MCF 10A (cell line): ENCODE data around the gene GPAT2. TPM values are rescaled to one million over a fixed set of nuclear protein-coding genes. Genes with fewer than 3 reads are reported as not detected.
"Not testable (repeated sequence)": the region's sequence is repeated elsewhere in the genome, so short reads cannot be mapped to it uniquely, and the experiment has no call there.

Experiments used
- Bru-seq: library from RNA; stranded (reverse); fragments of 400-500 nt; gene quantifications from one replicate; lab custom pipeline; 2021; lab: Mats Ljungman, UMichigan
- BruChase-seq, 2 experiments: library from RNA; stranded (reverse); fragments of 400-500 nt; gene quantifications; one replicate each; lab custom pipeline; 2021; lab: Mats Ljungman, UMichigan
- BruUV-seq: library from RNA; stranded (reverse); fragments of 400-500 nt; replicated peaks from 2 replicates; lab custom pipeline; 2021; lab: Mats Ljungman, UMichigan
- CTCF ChIA-PET: fragments of 300-600 bp; sonication (Branson Sonifier 250); formaldehyde crosslinking; extraction: SDS; loops from one replicate; lab custom pipeline; 2021; ENCODE audit warnings: antibody characterized with exemption, inconsistent platforms; lab: Yijun Ruan, JAX
- POLR2A ChIA-PET: fragments of 300-600, 350-650 bp; sonication (Branson Sonifier 250); formaldehyde crosslinking; extraction: SDS; loops from one replicate; lab custom pipeline; 2020; ENCODE audit warnings: antibody characterized with exemption, inconsistent platforms; lab: Yijun Ruan, JAX
- DNase-seq: peaks from one replicate; pipeline ENCODE4 v3.0.0-alpha.2; 2018; ENCODE audit not compliant: unreplicated experiment
- H3K27ac Mint-ChIP-seq: one replicate; pipeline ENCODE4 v1.8.0; 2022; ENCODE audit warnings: mild to moderate bottlenecking, low read depth, mixed read lengths; ENCODE audit not compliant: unreplicated experiment
- H3K27me3 Mint-ChIP-seq: one replicate; pipeline ENCODE4 v1.8.0; 2022; ENCODE audit warnings: mixed read lengths; ENCODE audit not compliant: insufficient read depth, unreplicated experiment
- H3K36me3 Mint-ChIP-seq: one replicate; pipeline ENCODE4 v1.8.0; 2022; ENCODE audit warnings: mild to moderate bottlenecking, moderate library complexity, mixed read lengths; ENCODE audit not compliant: insufficient read depth, unreplicated experiment
- H3K4me1 Mint-ChIP-seq: one replicate; pipeline ENCODE4 v1.8.0; 2022; ENCODE audit warnings: mixed read lengths; ENCODE audit not compliant: insufficient read depth, unreplicated experiment
- H3K4me3 Mint-ChIP-seq: one replicate; pipeline ENCODE4 v1.8.0; 2022; ENCODE audit warnings: mild to moderate bottlenecking, moderate library complexity, mixed read lengths; ENCODE audit not compliant: unreplicated experiment
- H3K9me3 Mint-ChIP-seq: one replicate; pipeline ENCODE4 v1.8.0; 2022; ENCODE audit warnings: mixed read lengths; ENCODE audit not compliant: unreplicated experiment
- CTCF ChIP-seq: fragments of 200-600 bp; IDR thresholded peaks from one replicate; pipeline ENCODE4 v1.8.0; 2022; ENCODE audit warnings: antibody characterized with exemption, mild to moderate bottlenecking; ENCODE audit not compliant: unreplicated experiment
- intact Hi-C: fragments of 100-400 bp; cut with micrococcal nuclease; formaldehyde crosslinking; loops from 2 replicates; pipeline ENCODE4 v1.14.1; 2022
- long read RNA-seq: library from polyadenylated mRNA; stranded (forward); transcript quantifications from one replicate; pipeline ENCODE4 v2.0.0, GENCODE V29; 2022
- total RNA-seq: library from RNA; stranded (reverse); gene quantifications from 2 replicates; pipeline ENCODE4 v1.2.3, GENCODE V29; 2022

The GPAT2 gene, protein sequence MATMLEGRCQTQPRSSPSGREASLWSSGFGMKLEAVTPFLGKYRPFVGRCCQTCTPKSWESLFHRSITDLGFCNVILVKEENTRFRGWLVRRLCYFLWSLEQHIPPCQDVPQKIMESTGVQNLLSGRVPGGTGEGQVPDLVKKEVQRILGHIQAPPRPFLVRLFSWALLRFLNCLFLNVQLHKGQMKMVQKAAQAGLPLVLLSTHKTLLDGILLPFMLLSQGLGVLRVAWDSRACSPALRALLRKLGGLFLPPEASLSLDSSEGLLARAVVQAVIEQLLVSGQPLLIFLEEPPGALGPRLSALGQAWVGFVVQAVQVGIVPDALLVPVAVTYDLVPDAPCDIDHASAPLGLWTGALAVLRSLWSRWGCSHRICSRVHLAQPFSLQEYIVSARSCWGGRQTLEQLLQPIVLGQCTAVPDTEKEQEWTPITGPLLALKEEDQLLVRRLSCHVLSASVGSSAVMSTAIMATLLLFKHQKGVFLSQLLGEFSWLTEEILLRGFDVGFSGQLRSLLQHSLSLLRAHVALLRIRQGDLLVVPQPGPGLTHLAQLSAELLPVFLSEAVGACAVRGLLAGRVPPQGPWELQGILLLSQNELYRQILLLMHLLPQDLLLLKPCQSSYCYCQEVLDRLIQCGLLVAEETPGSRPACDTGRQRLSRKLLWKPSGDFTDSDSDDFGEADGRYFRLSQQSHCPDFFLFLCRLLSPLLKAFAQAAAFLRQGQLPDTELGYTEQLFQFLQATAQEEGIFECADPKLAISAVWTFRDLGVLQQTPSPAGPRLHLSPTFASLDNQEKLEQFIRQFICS
- total RNA-seq (not detected in 2 replicates), Bru-seq, nascent RNA (not detected), BruChase-seq, experiment 1, labeled RNA remaining after a 6-hour chase (not detected), BruChase-seq, experiment 2, labeled RNA remaining after a 2-hour chase (not detected)
- long read RNA-seq, partial matches to known transcripts = 0 of 3 reads
- long read RNA-seq, other reads (novel, unspliced or antisense) = 3 of 3 reads

- H3K4me1 Mint-ChIP-seq, H3K9me3 Mint-ChIP-seq, H3K27me3 Mint-ChIP-seq, H3K36me3 Mint-ChIP-seq, H3K27ac Mint-ChIP-seq, BruUV-seq, H3K4me3 Mint-ChIP-seq, POLR2A ChIA-PET, intact Hi-C loops, DNase-seq, CTCF ChIA-PET: not testable (repeated sequence)
These were observed at the start of gene GPAT2 for GRCh38 chr2:96034792-96035191. Gene GPAT2 (minus strand): TSS chr2:96034916. CDS start chr2:96032359, 2,557 bp downstream.

DNA sequence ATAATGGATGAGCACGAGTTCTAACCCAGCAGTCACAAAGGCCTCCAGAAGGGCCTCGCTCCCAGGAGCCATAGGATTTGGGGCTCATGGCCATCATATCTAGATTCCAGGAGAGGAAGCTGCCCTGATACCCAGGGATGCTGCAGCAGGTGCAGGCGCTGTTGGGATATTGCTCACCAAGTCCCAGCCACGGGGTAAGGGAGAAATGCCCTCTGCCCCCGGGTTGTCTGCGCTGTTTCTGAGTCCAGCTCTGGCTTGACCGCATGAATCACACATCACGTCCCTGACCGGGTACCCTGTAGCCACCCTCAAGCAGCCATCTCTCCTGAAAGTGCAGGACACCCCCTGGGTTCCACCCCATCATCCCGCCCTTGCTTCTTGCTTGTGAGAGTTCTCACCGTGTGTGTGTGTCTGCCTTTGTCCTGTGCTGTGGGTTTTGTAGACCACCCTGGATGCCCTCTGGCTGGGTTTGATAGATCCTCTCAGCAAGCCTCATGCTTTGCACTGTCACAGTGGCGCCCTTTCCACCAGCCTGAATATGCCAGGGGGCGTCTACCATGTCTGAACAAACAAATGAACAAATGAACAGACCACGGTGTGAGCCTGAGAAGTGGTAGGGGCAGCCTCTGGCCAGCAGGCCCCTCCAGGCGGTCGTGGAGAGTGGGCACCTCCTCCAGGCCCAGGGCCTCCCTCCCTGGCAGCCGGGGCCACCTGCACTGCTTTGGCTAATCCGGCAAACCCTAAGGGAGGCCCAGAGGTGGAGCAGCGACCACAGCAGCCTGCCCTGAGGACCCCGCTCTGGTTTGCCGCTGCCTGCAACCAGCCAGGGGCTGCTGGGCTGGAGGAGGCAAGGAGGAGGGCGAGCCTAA is 49.5 kb upstream of the GPAT2 start:
- no peak overlapping the region for H3K4me3 Mint-ChIP-seq
- peaks cover 17% of the 10 kb centered on the region for H3K27me3 Mint-ChIP-seq
- no peak for DNase-seq
- no peak overlapping the region for H3K27ac Mint-ChIP-seq
- no peaks in the 10 kb centered on the region for H3K36me3 Mint-ChIP-seq
- BruUV-seq = no TSS peak
- H3K4me1 Mint-ChIP-seq = no peaks in the 10 kb centered on the region
- ChIA-PET POLR2A (no interaction called here), CTCF (no interaction called here)
- no peak for TF ChIP-seq CTCF
- no peaks in the 10 kb centered on the region for H3K9me3 Mint-ChIP-seq
- intact Hi-C loops = no loop called here

- Mint-ChIP-seq H3K9me3 (no peaks in the 10 kb centered on the region), H3K36me3 (no peaks in the 10 kb centered on the region), H3K27ac (no peak overlapping the region), H3K4me1 (no peaks in the 10 kb centered on the region), H3K4me3 (no peak overlapping the region), H3K27me3 (peaks cover 25% of the 10 kb centered on the region)
- CTCF ChIA-PET = interaction anchor here (0.5 to 0.7 kb wide), 2 partner anchors 10 to 61 kb away, joined by 3 read pairs; no protein-coding TSS in a partner anchor
- BruUV-seq = no TSS peak
- no peak for TF ChIP-seq CTCF
- no peak for DNase-seq
- intact Hi-C loops = no loop called here
- POLR2A ChIA-PET = no interaction called here
These were observed 48.6 kb upstream of the GPAT2 start for GRCh38 chr2:96083064-96083939.
